ENCODE data around the gene ATP8A2.
"Not testable (repeated sequence)": the region's sequence is repeated elsewhere in the genome, so short reads cannot be mapped to it uniquely, and the experiment has no call there.

The ATP8A2 gene

DNA sequence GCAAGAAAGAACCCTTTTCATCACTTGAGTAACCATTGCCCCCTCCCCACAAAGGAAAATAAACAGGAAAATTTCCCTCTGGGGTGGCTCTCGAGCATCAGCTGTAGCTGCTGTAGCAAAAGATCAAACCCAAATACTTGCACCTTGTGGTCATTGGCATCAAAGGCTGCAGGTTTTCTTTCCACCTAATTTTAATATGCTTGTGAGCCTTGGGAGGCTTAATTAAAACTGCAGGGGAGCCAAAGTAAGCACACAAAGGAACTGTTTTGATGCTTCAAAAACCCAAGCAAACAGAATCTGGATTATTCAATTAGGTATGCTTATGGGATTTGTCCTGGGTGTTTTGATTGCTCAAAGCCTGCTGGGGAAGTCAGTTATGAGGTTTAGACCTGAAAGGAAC, 560.6 kb downstream of the ATP8A2 start:
- Mint-ChIP-seq H3K4me3 (no peak overlapping the region), H3K36me3 (ENCODE audit: low read depth) (no peaks in the 10 kb centered on the region), H3K9me3 (no peaks in the 10 kb centered on the region), H3K27ac (no peak overlapping the region), H3K4me1 (ENCODE audit: low read depth) (no peaks in the 10 kb centered on the region), H3K27me3 (no peaks in the 10 kb centered on the region)
- no peak for DNase-seq

- no peak for DNase-seq
- Mint-ChIP-seq H3K27me3 (no peaks in the 10 kb centered on the region), H3K4me3 (no peak overlapping the region), H3K9me3 (no peaks in the 10 kb centered on the region), H3K27ac (no peak overlapping the region), H3K4me1 (ENCODE audit: low read depth) (no peaks in the 10 kb centered on the region), H3K36me3 (ENCODE audit: low read depth) (no peaks in the 10 kb centered on the region)
These were observed 561.7 kb downstream of the ATP8A2 start for GRCh38 chr13:25933520-25933919.

- no peaks in the 10 kb centered on the region for H3K4me1 Mint-ChIP-seq (ENCODE audit: low read depth)
- H3K9me3 Mint-ChIP-seq = no peaks in the 10 kb centered on the region
- no peak overlapping the region for H3K4me3 Mint-ChIP-seq
These were observed 562.4 kb downstream of the ATP8A2 start for GRCh38 chr13:25934127-25934526.

DNA sequence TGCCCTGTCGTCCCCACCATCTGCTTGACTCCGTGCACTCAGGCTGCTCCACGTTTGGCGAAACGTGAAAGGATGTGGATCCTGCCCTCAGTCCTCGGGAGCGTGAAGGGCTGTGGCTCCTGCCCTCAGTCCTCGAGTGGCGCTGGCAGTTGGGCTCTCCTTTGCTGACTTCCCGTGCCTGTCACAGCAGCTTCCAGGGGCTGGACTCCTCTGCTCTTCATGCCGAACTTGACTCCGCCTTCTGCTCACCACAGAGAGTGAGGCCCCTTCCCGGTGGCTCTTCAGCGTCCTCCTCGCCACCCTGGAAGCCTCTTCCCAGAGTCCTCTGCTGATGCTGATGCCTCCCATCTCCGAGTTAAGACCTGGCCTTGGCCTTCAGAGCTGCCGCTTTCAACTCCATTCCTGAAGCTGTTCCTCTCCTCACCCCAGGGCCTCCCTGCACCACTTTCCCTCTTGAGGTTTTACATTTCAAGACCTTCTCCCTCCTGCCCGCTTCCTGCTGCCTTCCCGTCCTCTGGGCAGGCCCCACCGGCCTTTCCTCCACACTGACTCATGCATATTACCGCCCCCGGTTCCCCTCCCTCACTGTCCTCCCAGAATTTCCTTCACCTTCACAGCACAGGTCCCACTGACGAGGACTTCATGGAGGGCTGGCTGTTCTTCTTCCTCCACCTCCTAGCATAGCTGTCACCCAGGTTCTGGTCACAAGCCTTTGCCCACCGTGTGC, 568.4 kb downstream of the ATP8A2 start:
- H3K27ac Mint-ChIP-seq = no peak overlapping the region
- no peaks in the 10 kb centered on the region for H3K36me3 Mint-ChIP-seq (ENCODE audit: low read depth)
- H3K4me3 Mint-ChIP-seq = no peak overlapping the region
- peaks cover 5% of the 10 kb centered on the region for H3K4me1 Mint-ChIP-seq (ENCODE audit: low read depth)
- no peaks in the 10 kb centered on the region for H3K27me3 Mint-ChIP-seq
- H3K9me3 Mint-ChIP-seq = no peaks in the 10 kb centered on the region
- no peak for DNase-seq

More at GRCh38 chr13:25934127-25934526, 562.4 kb downstream of the ATP8A2 start:
- DNase-seq = no peak
- Mint-ChIP-seq H3K27ac (no peak overlapping the region), H3K27me3 (no peaks in the 10 kb centered on the region), H3K36me3 (ENCODE audit: low read depth) (no peaks in the 10 kb centered on the region)

GRCh38 chr13:25943081-25943480, 571.3 kb downstream of the ATP8A2 start:
- Mint-ChIP-seq H3K9me3 (no peaks in the 10 kb centered on the region), H3K4me3 (no peak overlapping the region), H3K27me3 (no peaks in the 10 kb centered on the region), H3K27ac (no peak overlapping the region), H3K36me3 (ENCODE audit: low read depth) (no peaks in the 10 kb centered on the region), H3K4me1 (ENCODE audit: low read depth) (peaks cover 12% of the 10 kb centered on the region)
- no peak for DNase-seq

- Mint-ChIP-seq H3K4me3 (no peak overlapping the region), H3K4me1 (ENCODE audit: low read depth) (peaks cover 12% of the 10 kb centered on the region), H3K36me3 (ENCODE audit: low read depth) (no peaks in the 10 kb centered on the region), H3K9me3 (no peaks in the 10 kb centered on the region), H3K27ac (no peak overlapping the region), H3K27me3 (no peaks in the 10 kb centered on the region)
- no peak for DNase-seq
These were observed 571.9 kb downstream of the ATP8A2 start for GRCh38 chr13:25943658-25944057.

DNA sequence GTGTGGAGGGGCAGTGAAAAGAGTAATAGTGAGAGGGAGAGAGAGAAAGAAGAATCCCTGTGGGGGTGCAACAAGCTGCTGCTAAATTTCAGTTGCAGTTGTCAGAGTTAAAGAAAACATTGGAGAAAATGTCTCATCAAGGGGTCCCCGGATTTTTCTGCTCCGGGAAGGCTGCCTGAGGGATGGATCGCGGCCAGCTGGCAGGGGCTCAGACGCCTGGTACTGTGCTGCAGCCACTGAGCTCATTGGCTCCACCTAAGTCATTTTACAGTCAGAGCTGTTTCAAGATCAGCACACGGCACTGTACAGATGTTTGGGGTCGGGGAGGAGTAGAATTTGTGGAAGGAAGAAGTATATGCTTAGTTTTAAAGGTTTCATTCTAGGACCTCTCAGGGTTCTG, 573.8 kb downstream of the ATP8A2 start:
- Mint-ChIP-seq H3K9me3 (no peaks in the 10 kb centered on the region), H3K27ac (no peak overlapping the region), H3K4me1 (ENCODE audit: low read depth) (peaks cover 18% of the 10 kb centered on the region), H3K27me3 (no peaks in the 10 kb centered on the region), H3K36me3 (ENCODE audit: low read depth) (no peaks in the 10 kb centered on the region), H3K4me3 (no peak overlapping the region)
- no peak for DNase-seq

DNA sequence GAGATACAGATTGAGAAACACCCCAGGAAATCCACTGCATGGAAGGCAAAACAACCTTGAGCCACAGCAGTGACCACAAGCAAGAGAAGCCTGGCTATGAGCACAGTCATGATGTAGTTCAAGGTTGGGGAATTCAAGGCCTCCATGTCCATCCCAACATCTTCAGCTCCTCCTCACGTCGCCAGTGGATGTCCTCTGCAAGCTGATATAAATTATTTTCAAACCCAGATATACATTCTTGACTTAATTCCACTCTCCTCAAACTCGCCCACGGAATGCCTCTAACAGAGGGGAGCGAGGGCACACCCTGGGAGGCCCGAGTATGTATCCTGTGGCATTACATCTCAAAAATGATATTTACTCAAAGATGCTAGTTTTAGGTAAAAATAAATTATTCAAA, 574.5 kb downstream of the ATP8A2 start:
- no peaks in the 10 kb centered on the region for H3K36me3 Mint-ChIP-seq (ENCODE audit: low read depth)
- H3K4me3 Mint-ChIP-seq = no peak overlapping the region
- H3K27me3 Mint-ChIP-seq = no peaks in the 10 kb centered on the region
- H3K27ac Mint-ChIP-seq = no peak overlapping the region
- H3K4me1 Mint-ChIP-seq (ENCODE audit: low read depth) = peaks cover 18% of the 10 kb centered on the region
- DNase-seq = no peak
- no peaks in the 10 kb centered on the region for H3K9me3 Mint-ChIP-seq

GRCh38 chr13:25948910-25949309, 577.1 kb downstream of the ATP8A2 start:
- no peaks in the 10 kb centered on the region for H3K9me3 Mint-ChIP-seq
- H3K36me3 Mint-ChIP-seq (ENCODE audit: low read depth) = no peaks in the 10 kb centered on the region
- no peak overlapping the region for H3K4me3 Mint-ChIP-seq
- no peak overlapping the region for H3K27ac Mint-ChIP-seq
- no peaks in the 10 kb centered on the region for H3K27me3 Mint-ChIP-seq
- no peak for DNase-seq
- peaks cover 23% of the 10 kb centered on the region for H3K4me1 Mint-ChIP-seq (ENCODE audit: low read depth)

GRCh38 chr13:25951831-25952230, 580.1 kb downstream of the ATP8A2 start:
- Mint-ChIP-seq H3K36me3 (ENCODE audit: low read depth) (no peaks in the 10 kb centered on the region), H3K27me3 (no peaks in the 10 kb centered on the region), H3K4me3 (no peak overlapping the region), H3K4me1 (ENCODE audit: low read depth) (peaks cover 25% of the 10 kb centered on the region), H3K9me3 (no peaks in the 10 kb centered on the region), H3K27ac (no peak overlapping the region)
- DNase-seq = no peak

DNA sequence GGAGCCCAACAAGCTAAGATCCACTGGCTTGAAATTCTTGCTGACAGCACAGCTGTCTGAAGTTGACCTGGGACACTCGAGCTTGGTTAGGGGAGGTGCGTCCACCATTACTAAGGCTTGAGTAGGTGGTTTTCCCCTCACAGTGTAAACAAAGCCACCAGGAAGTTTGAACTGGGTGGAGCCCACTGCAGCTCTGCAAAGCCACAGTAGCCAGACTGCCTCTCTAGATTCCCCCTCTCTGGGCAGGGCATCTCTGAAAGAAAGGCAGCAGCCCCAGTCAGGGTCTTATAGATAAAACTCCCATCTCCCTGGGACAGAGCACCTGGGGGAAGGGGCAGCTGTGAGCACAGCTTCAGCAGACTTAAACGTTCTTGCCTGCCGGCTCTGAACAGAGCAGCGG, 582.3 kb downstream of the ATP8A2 start:
- H3K36me3 Mint-ChIP-seq (ENCODE audit: low read depth); H3K27me3 Mint-ChIP-seq; H3K4me3 Mint-ChIP-seq; H3K9me3 Mint-ChIP-seq; DNase-seq: not testable (repeated sequence)
- H3K4me1 Mint-ChIP-seq (ENCODE audit: low read depth) = peaks cover 28% of the 10 kb centered on the region
- peak overlapping the region; percentile 6 for H3K27ac Mint-ChIP-seq

DNA sequence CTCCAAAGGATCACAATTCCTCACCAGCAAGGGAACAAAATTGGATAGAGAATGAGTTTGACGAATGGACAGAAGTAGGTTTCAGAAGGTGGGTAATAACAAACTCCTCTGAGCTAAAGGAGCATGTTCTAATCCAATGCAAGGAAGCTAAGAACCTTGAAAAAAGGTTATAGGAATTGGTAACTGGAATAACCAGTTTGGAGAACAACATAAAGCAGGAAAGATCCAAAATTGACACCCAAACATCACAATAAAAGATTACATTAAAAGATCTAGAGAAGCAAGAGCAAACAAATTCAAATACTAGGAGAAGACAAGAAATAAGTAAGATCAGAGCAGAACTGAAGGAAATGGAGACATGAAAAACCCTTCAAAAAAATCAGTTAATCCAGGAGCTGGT, 583.2 kb downstream of the ATP8A2 start:
- not testable (repeated sequence) for DNase-seq; H3K9me3 Mint-ChIP-seq; H3K27me3 Mint-ChIP-seq; H3K27ac Mint-ChIP-seq; H3K36me3 Mint-ChIP-seq (ENCODE audit: low read depth); H3K4me3 Mint-ChIP-seq
- H3K4me1 Mint-ChIP-seq (ENCODE audit: low read depth) = peaks cover 34% of the 10 kb centered on the region

GRCh38 chr13:25958986-25959385, 587.2 kb downstream of the ATP8A2 start:
- H3K36me3 Mint-ChIP-seq (ENCODE audit: low read depth) = no peaks in the 10 kb centered on the region
- H3K4me1 Mint-ChIP-seq (ENCODE audit: low read depth) = peaks cover 34% of the 10 kb centered on the region
- no peak for DNase-seq
- H3K27ac Mint-ChIP-seq = no peak overlapping the region
- H3K4me3 Mint-ChIP-seq = no peak overlapping the region
- H3K27me3 Mint-ChIP-seq = no peaks in the 10 kb centered on the region
- peaks cover 9% of the 10 kb centered on the region for H3K9me3 Mint-ChIP-seq

GRCh38 chr13:25961294-25961693, 589.5 kb downstream of the ATP8A2 start:
- H3K9me3 Mint-ChIP-seq = peaks cover 9% of the 10 kb centered on the region
- H3K36me3 Mint-ChIP-seq (ENCODE audit: low read depth) = no peaks in the 10 kb centered on the region
- H3K4me3 Mint-ChIP-seq = no peak overlapping the region
- H3K4me1 Mint-ChIP-seq (ENCODE audit: low read depth) = peaks cover 21% of the 10 kb centered on the region
- H3K27me3 Mint-ChIP-seq = no peaks in the 10 kb centered on the region
- no peak overlapping the region for H3K27ac Mint-ChIP-seq
- DNase-seq = no peak

- no peaks in the 10 kb centered on the region for H3K36me3 Mint-ChIP-seq (ENCODE audit: low read depth)
- H3K4me1 Mint-ChIP-seq (ENCODE audit: low read depth) = peaks cover 17% of the 10 kb centered on the region
- no peak overlapping the region for H3K27ac Mint-ChIP-seq
- no peak overlapping the region for H3K4me3 Mint-ChIP-seq
- peaks cover 4% of the 10 kb centered on the region for H3K9me3 Mint-ChIP-seq
- DNase-seq = no peak
- H3K27me3 Mint-ChIP-seq = no peaks in the 10 kb centered on the region
These were observed 591.9 kb downstream of the ATP8A2 start for GRCh38 chr13:25963674-25964073.

DNA sequence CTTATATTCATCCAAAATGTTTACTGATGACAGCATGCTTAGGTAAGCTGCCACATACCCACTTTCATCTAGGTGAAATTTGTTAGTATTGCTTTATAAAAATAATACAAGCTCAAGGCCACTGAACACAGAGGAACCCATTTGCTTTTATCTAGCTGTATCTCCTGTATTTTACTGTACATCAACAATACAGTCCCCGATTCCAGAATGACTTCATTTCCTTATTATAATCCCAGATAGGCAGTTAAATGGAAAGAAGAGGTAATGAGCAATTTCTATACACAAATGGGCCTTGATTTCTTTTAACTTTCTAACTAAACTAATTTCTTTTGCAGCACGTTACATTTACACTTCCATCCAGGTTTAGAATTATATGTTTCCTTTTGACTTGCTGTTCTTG, 593.8 kb downstream of the ATP8A2 start:
- Mint-ChIP-seq H3K36me3 (ENCODE audit: low read depth) (no peaks in the 10 kb centered on the region), H3K4me3 (no peak overlapping the region), H3K9me3 (peaks cover 2% of the 10 kb centered on the region), H3K27ac (no peak overlapping the region), H3K27me3 (no peaks in the 10 kb centered on the region), H3K4me1 (ENCODE audit: low read depth) (peaks cover 6% of the 10 kb centered on the region)
- no peak for DNase-seq

Data from activated T-cell treated with anti-CD3 and anti-CD28 coated beads, Interleukin-2, amount 50 U/mL, for 24 hours (primary cell).